T1000 (cell line): ENCODE data around the gene LRRTM4.

Experiments used
- DNase-seq: peaks from one replicate; lab custom pipeline; 2025; ENCODE audit warnings: mixed read lengths; lab: John Stamatoyannopoulos, UW

Gene LRRTM4

DNA sequence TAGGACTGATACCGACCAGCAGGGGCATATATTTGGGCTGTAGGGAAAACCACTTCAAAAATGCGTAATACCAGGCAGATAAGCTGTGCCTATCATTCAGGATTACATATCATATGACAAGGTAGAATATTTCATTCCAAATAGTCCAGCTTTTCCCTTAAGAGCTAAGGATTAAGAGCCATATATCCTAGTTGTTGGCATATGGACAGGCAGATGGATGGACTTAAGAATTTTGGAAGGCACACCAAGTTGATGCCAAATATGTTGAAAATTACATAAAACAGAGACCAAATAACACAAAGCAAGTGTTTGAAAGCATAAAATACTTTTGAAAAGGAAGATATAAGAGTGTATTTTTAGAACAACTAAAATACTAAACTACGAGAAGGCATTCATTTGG lies 52.1 kb downstream of the LRRTM4 start:
- DNase-seq = no peak

DNA sequence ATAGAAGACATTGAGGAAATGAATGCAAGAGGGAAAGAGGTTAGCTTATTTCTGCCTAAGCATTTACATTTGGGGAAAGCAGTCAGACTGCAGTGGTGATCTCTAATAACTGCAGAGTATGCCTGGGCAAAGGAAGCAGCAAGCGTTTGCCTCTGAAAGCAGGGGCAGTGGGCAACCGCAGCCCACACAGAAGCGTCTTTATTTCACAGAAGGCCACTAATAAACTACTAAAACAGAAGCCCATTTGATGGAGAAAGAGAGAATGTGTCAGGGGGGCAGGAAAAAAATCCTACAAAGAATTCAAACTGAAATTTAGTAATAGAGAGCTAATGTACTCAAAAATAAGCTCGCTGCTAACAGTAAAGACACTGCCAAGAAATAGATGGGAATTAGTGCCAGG lies 53.1 kb downstream of the LRRTM4 start:
- DNase-seq = no peak

DNA sequence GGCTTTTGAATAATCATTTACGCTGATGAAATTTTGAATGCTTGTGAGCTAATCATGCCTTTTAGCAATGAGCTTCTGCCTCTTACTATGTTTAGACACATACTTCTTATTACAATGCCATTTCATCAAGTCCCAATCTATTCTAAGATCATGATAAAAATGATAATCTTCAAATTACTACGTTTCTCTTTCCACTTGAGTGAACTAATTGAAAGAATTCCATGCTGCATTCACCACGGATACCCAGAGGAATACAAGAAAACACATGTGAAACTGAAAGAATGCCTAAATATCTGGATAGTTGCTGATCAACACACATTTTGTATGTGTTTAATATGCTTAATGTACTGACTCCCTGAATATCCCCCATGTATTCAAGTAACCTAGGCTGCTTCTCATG lies 62.3 kb downstream of the LRRTM4 start:
- no peak for DNase-seq

DNA sequence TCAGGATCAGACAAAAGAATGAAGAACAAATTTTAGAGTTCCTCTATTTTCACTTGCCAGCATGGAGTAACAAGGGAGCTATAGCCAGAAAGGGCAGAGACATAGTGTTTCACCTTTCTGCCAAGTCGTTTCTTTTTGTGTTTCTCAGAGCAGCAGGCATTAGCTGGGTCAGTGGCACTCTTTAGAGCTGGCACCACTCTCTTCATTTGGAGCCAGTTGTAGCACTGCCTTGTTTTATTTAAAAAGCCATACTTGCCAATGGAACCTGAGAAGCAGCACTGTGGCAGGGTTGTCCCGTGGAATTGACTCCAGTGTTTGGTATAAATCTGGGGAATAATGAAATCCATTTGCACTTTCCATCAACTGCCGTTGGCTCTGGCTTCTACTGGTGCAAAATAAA lies 64.0 kb downstream of the LRRTM4 start:
- DNase-seq = no peak

DNA sequence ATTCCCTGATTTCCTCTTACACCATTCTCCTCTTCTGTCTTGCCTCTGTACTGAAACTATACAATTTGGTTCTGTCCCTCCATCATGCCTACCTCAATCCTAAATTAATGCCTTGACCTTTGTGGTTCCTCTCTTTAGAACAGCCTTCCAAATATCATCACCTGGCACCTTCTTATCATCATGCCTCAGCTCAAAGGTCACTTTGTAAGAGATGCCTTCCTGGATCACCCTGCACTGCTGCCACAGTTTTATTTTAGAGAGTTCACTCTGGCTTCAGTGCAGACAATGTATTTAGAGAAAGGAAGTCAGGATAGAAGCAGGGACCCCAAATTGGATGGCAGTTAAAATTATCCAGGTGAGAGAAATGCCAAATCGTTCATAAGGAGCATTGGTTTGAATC lies 64.5 kb downstream of the LRRTM4 start:
- no peak for DNase-seq

DNA sequence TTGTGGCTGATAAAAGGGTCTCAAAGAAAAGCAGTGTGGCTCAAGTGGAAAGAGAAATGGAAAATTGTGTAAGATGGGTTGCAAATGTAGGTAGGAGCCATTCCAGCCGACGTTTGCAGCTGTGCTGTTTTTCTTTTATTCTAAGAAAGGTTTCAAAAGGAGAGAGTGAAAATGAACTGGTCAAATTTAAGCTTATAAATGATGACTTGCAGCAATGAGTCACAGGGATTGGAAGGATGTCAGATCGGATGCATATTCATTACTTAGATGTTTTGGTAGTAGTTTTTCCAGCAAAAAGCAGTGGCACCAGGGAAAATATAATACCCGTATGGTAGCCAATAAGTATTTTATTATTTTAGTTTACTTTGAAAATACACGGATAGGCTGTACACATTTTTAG lies 79.1 kb downstream of the LRRTM4 start:
- no peak for DNase-seq

DNA sequence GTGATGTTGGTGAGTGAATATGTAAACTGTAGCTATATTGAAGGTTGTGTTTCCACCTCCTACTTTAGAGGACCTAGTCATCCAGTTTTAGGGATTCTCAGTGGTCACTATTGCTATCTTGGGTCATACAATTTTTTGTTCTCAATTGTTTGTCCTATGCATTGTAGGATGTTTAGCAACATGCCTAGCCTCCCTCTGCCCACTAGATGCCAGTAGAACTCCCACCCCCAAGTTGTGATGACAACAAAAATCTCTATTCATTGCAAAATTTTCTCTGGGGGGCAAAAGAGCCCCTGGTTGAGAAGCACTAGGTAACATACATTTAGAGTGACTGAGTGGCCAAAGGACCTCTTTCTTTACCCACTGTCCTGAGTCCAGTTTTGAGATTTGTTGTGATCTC lies 87.3 kb downstream of the LRRTM4 start:
- DNase-seq = no peak

DNA sequence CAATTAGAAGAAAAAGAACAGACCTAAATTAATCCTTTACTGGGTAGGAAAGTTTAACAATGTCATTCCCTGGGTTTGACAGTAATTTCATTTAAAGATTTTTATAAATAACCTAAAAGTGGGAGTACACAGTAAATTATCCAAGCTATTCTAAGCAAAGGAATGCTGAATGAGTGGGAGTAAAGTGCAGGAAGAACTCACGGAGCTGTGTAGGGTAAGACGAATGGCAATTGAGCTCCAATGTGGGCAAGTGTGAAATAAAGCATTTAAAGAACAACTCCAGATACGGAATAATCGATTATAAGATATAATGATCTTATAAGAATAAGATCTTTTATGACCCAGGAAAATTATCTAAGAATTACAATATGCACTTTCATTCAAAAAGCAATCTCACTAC lies 93.2 kb downstream of the LRRTM4 start:
- DNase-seq = no peak

DNA sequence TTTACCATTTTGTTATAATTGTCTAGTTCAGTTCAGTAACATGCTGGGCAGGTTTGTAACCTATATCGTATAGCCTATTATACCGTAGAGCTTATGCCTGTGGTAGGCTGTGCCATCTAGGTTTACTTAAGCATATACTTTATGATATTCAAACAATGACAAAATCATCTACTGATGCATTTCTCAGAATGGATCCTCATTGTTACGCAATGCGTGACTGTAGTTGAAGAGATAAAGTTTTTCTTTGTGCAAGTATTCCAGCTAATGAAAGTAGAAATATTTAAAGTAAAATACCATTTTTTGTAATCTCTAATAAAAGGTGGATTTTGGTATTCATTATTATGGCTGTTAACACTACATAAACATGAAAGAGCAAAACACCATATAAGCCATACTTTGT lies 100.2 kb downstream of the LRRTM4 start:
- no peak for DNase-seq

DNA sequence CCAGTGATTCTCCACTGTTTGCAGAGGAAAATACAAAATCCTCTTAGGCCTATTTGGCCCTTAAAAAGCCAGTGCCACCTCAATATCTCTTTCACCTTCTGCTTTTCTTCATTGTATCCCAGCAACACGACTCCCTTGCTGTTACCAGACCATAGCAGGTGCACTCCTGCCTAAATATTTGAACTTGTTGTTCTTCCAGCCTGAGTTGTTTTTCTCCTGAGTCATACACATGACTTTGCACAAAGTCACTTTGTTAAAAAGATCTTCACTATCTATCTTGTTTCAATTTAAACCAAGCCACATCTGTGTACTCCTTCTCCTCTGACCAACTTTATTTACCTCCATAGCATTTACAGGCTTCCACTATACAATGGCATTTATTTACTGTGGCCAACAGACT lies 103.6 kb downstream of the LRRTM4 start:
- DNase-seq = no peak

DNA sequence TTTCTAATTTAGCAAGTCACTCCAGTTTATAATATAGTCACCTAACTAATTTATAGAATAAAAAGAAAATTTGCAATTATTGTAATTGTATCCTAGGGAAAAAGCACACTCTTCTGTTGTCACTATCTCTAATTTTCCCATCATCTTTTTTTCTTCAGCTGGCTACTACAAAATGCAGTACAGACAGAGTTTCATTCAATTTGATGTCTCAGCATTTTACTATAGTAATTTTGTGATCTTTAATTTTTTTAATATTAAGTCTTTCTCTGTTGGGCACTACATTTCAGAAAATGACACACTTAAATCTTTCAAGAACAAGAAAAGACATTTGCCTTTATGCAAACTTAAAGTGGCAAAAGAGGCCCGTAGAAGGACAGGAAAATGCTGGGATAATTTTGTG lies 118.0 kb downstream of the LRRTM4 start:
- no peak for DNase-seq

DNA sequence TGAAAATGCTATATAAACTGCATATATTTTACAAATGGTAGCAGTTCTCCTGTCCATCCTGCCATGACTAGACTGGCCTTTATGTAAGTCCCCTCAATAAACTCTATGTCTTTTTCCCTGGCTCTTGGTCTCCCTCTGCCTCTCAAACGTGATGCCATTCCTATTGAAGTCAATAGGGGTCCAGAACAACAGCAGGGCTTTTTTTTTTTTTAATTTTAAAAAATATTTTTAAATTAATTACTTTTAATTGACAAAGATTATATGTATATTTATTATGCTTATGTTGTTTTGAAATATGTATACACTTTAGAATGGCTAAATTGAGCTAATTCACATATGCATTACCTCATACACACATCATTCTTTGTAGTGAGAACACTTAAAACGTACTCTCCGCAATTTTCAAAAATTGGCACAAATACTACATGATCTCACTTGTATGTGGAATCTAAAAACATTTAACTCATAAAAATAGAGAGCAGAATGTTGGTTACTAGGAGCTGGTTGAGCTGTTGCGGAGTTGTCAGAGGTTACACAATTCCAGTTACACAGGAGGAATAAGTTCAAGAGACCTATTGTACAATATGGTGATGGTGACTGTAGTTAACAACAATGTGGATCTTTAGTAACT lies 123.1 kb downstream of the LRRTM4 start:
- DNase-seq = no peak

DNA sequence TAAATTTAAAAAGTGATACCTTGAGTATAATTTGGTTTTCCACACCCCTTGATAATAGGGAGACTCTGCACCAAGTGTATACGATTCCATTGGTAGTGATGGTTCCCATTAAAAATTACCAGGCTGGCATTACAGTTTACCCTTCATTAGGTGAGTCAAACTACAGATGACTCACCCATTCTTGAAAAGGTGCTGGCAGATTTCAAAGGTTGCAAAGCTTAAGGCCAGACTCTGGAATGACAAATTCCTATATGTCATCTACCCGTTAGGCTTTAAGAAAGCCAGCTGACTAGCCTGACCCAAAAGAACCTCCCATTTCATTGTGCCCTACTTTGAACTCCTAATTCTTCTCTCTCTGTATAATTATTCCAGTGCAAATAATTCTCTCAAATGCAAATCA lies 124.4 kb downstream of the LRRTM4 start:
- no peak for DNase-seq

DNA sequence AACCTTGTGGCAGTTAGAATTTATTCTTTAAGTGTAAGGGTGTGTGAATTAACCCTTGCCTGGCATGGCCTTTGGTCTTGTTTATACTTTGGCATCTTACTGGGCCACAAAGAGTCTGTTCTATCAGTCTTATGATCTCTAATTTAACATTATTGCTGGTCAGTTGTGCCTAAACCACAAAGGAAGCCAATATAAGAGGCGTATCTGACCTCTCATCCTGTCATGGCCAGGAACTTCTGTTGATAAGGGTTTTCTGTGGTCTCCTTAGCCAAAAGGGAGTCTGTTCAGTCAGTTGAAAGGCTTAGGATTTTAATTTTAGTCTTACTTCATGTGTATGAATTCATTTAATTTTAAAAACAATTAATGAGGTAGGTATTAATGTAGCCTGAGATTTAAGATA lies 127.2 kb downstream of the LRRTM4 start:
- no peak for DNase-seq

DNA sequence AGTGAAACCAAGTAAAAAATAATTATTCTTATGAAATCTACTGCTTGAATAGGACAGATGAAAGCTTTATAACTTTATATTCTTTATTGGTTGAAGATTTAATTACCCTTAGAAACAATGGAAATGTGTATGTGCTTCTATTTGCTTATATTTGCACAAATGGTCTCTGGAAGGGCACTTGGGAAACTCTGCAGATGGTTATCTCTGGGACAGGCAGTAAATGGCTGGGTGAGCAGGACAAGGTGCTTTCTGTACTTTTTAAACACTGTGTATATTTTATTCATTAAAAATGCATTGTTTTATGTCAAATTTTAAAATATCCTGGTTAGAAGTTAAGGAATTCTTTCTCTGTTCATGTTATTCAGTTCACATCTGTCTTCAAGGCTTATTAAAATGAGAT lies 131.1 kb downstream of the LRRTM4 start:
- DNase-seq = no peak

DNA sequence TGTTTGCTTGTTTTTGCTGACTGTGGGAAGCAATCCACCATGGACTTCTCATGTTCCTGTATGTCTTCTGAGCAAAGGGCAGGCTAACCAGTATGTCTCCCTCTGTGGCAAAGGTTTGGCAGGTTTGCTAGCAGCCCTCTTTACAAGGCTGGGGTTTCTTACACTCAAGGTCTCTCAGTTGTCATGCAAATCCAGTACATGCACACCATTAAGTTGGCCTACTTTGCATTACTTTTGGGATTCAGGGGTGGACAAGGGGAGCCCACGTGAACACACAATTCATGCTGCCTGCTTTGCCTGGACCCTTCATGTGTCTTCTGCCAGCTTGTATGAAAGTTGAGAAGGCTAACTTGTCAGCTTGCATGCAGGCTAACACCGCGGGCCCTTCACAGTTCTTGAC lies 134.9 kb downstream of the LRRTM4 start:
- DNase-seq = no peak

DNA sequence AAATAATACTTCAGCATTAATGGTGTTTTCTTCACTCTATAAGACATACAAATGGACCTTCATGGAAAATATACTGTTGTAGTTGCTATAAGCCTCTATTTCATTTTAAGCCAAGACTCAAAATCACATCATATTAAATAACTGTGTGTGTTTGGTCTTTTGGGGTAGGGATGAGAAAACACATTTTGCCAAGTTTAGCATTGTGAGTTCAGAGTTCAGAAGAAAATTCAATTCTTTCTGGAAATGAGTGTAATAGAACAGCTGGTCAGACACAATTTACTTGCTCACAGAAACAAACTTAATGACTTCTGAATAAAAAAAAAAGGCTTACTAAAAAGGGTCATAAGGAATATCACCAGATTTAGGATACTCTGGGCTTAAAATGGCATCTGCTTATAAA lies 149.5 kb downstream of the LRRTM4 start:
- DNase-seq = no peak

DNA sequence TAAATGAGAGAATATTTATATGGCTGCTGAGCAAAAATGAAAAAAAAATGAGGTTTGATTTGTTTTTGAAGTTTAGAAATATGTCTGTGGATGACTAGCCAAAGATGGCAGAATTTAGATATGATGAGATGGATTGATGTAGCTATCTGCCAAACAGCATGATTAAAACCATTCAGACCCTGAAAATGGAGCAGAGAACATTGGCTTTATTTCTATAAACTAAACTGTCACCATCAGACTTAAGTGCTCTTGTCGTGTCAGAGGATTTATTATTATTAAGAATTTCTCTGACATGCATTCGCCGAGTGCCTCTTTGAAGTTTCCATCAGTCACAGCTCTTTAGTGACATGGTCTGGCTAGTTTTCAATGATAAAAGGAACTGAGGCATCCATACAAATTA lies 151.7 kb downstream of the LRRTM4 start:
- no peak for DNase-seq

DNA sequence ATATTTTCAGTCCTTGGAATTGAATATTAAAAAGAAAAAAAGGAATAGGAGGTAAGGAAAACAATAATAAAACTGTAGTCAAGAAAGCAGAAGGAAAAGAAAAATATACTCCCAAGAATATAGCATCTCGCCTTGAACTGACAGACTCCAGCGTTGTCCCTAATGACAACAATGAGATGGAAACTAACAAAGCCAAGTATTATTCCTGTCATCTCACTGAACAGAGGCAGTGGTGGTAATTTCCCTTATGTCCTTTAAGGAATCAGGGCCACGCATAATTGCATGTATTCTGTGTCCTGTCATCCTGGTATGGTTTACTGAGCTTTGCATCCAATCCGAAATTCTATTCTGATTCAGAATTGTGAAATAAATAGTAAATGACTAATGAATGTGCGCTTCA lies 158.9 kb downstream of the LRRTM4 start:
- DNase-seq = no peak

DNA sequence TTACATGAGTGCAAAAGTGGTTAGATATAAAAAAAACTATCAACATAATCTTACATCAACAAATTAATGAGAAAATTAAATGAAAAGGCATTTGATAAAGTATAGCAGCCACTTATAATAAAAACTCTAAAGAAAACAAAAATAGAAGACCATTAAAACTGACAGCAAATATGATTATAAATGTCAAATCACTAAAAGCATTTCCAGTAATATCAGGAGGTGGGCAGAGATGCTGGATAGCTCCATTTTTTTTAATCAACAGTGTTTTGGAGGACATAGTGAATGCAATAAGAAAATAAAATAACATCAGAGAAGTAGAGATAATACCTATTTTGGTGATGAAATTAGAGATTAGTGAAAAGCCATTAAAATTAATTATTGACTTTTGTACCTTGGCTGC lies 173.4 kb downstream of the LRRTM4 start:
- no peak for DNase-seq

DNA sequence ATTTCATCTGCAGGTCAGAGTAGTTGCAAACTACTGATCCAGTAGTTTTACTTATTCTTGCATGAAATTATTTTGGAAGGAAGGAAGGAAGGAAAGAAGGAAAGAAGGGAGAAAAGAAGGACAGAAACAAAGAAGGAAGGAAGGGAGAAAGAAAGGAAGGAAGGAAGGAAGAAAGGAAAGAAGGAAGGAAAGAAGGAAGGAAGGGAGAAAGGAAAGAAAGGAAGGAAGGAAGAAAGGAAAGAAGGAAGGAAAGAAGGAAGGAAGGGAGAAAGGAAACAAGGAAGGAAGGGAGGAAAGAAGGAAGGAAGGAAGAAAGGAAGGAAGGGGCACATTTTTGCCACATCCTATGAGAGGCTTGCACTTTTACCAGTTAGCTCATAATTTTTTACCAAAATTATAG lies 186.2 kb downstream of the LRRTM4 start:
- no peak for DNase-seq

DNA sequence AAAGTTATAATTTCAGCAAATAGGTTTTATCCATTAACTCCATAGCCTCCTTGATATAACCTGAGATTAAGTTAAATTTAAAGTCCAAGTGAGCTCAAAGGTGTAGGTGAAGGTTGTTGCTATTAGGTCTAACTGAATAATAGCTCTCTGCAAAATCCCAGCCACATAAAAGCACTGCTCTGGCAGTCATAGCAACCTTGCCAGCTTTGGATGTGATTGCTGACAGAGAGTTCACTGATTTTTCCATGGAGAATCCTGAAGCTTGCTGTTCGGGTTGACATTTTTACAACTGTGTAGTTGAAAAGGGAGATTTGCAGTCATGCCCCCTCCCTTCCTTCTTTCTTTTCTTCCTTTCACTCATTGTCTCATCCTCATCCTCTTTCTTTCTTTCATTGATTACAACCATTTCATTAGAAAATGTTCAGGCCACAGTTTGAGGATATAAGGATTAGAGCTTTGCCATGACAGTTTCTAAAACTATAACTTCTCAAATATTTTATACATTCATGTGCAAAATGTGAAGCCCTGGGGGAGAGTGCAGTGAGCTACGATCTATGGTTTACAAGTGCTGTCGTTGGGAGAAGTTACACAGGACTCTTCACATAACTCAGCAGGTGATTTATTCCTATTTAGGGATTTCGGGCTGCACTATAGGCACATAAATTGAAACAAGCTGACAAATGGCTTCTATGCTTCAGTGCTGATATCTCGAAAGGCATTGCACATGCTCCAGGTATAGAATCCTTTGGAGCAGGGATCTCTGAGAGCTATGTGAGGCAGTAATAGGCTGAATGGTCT lies 193.8 kb downstream of the LRRTM4 start:
- DNase-seq = no peak

DNA sequence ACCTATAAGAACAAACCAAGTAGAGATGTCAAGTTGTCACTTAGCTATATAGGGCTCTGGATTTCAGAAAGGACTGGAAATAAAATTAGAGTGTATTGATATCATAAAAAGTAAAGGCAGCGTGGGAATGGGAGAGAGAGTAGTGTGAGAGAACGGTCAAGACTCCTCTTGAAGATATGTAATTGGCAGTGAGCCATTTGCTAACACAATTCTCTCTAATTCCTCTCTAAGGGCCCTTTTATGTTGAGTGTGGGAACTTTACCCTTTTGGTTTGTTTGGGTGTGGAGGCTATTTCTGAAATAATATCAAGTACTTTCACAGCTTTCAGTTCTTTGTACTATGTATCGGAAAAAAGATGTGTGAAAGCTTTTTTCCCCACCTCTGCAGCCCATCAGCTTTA lies 196.8 kb downstream of the LRRTM4 start:
- DNase-seq = no peak

DNA sequence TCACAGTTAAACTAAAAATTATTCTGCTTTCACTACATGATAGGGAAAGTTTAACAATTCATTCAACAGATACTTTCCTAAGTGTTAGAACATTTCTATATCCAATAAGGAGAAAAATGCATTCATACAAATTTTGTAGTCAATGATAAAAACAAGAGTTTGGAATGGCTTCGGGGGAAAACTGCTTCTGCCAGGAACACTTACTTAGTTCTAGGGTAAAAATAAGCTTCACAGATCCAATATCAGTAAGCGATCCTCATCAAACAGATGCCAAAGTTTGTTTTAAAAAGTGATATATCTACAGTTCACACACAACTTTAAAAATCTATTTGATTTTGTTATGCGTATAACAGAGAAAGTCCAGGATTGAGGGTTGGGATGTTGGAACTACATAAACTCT lies 199.7 kb downstream of the LRRTM4 start:
- DNase-seq = no peak
